Globus pallidus (tissue), 1 donor: ENCODE data around the gene NFIA.

Experiments
- DNase-seq: peaks from one replicate; pipeline ENCODE4 v3.0.0-alpha.2; 2015; ENCODE audit warnings: low spot score

NFIA gene

GRCh38 chr1:61083807-61084440, 1.6 kb downstream of the NFIA start:
- DNase-seq = peak; percentile 64

GRCh38 chr1:61084491-61085031, 2.2 kb downstream of the NFIA start:
- DNase-seq = peak; percentile 50

GRCh38 chr1:61085206-61085982, 3.0 kb downstream of the NFIA start:
- peak; percentile 37 for DNase-seq

GRCh38 chr1:61085983-61086644, 3.8 kb downstream of the NFIA start:
- peak; percentile 32 for DNase-seq

GRCh38 chr1:61087571-61087970, 5.2 kb downstream of the NFIA start:
- DNase-seq = peak; percentile 64

GRCh38 chr1:61088163-61088974, 6.0 kb downstream of the NFIA start:
- DNase-seq = peak; percentile 46

- DNase-seq = peak; percentile 57
Measured at GRCh38 chr1:61089338-61089737, 7.0 kb downstream of the NFIA start.

GRCh38 chr1:61089741-61090140, 7.4 kb downstream of the NFIA start:
- DNase-seq = peak; percentile 47

- DNase-seq = peak; percentile 81
Measured at GRCh38 chr1:61090546-61091202, 8.3 kb downstream of the NFIA start.

- no peak for DNase-seq
Measured at GRCh38 chr1:61091455-61091854, 9.1 kb downstream of the NFIA start.

GRCh38 chr1:61092642-61093041, 10.3 kb downstream of the NFIA start:
- no peak for DNase-seq

- DNase-seq = no peak
Measured at GRCh38 chr1:61093525-61094137, 11.3 kb downstream of the NFIA start.

GRCh38 chr1:61094677-61095469, 12.5 kb downstream of the NFIA start:
- DNase-seq = no peak

GRCh38 chr1:61095470-61095812, 13.1 kb downstream of the NFIA start:
- DNase-seq = no peak

GRCh38 chr1:61097317-61097716, 15.0 kb downstream of the NFIA start:
- no peak for DNase-seq

- DNase-seq = no peak
Measured at GRCh38 chr1:61097722-61098121, 15.4 kb downstream of the NFIA start.

- DNase-seq = peak; percentile 59
Measured at GRCh38 chr1:61098333-61098732, 16.0 kb downstream of the NFIA start.

- DNase-seq = no peak
Measured at GRCh38 chr1:61098906-61099437, 16.6 kb downstream of the NFIA start.

- no peak for DNase-seq
Measured at GRCh38 chr1:61100578-61100977, 18.2 kb downstream of the NFIA start.

GRCh38 chr1:61101536-61101935, 19.2 kb downstream of the NFIA start:
- peak; percentile 74 for DNase-seq
